Ovary (tissue), 9 donors: Measurements from ENCODE around the gene SLC4A1AP. TPM values are rescaled to one million over a fixed set of nuclear protein-coding genes. Genes with fewer than 3 reads are reported as not detected.
"Not testable (repeated sequence)": the region's sequence is repeated elsewhere in the genome, so short reads cannot be mapped to it uniquely, and the experiment has no call there.

Experiments used
- DNase-seq, 5 donors: peaks; one replicate each; pipeline ENCODE4 v3.0.0-alpha.2; 2019 to 2020
- H3K27ac ChIP-seq, 2 donors: fragments of 200-600 bp; one replicate each; pipeline versions ENCODE4 v1.5.1 to v1.8.0; 2019 to 2022
- H3K27me3 ChIP-seq: fragments of 200-600 bp; one replicate; pipeline ENCODE4 v1.8.0; 2022
- H3K36me3 ChIP-seq: fragments of 200-600 bp; sonication (generic); one replicate; pipeline ENCODE4 v1.5.1; 2019
- H3K4me1 ChIP-seq: one replicate; pipeline ENCODE4 v1.8.1; 2013; ENCODE audit warnings: mild to moderate bottlenecking, moderate library complexity; ENCODE audit not compliant: insufficient read depth
- H3K4me3 ChIP-seq: fragments of 200-600 bp; sonication (generic); one replicate; pipeline ENCODE4 v1.5.1; 2017
- H3K9me3 ChIP-seq, 2 donors: fragments of 200-600 bp in 1 of 2; sonication (generic) in 1 of 2; one replicate each; pipeline versions ENCODE4 v1.5.1 to v1.8.1; 2013 to 2019; ENCODE audit warnings: mild to moderate bottlenecking in 1 of 2, moderate library complexity in 1 of 2
- EP300 ChIP-seq: sonication (generic); formaldehyde crosslinking; IDR thresholded peaks from one replicate; pipeline ENCODE4 v1.6.1; 2017; ENCODE audit warnings: antibody characterized with exemption
- POLR2A ChIP-seq: fragments of 450-650 bp; IDR thresholded peaks from one replicate; pipeline ENCODE4 v1.6.1; 2017; ENCODE audit warnings: antibody characterized with exemption, mild to moderate bottlenecking, moderate library complexity
- whole genome bisulfite sequencing, 3 donors: extraction: QIAGEN DNeasy Blood & Tissue Kit in 1 of 3; methylation state at CpG; one replicate each; pipeline versions ENCODE4 v1.1.5 to v1.1.7; 2013 to 2017; 5-methylcytosine and 5-hydroxymethylcytosine counted together
- intact Hi-C, 4 donors: fragments of 100-400 bp; cut with DNase I; formaldehyde crosslinking; loops; one replicate each; pipeline versions ENCODE4 v1.11.0 to v1.15.1; 2022 to 2023
- polyA plus RNA-seq, 2 donors: library from polyadenylated mRNA; stranded (reverse); fragments of 200-250 nt in 1 of 2; fragments of 350-450 nt in 1 of 2; fragmentation: Illumina TruSeq in 1 of 2; extraction: RNeasy Lipid Tissue Mini Kit (QIAGEN cat#74804) in 1 of 2; gene quantifications; one replicate each; pipeline ENCODE4 v1.2.3, GENCODE V29; 2013 to 2014
- total RNA-seq, 7 donors: library from RNA; depleted of rRNA in 2 of 7; stranded (reverse); fragments of >200 nt in 2 of 7; fragmentation: NEBNext Ultra II Directional in 3 of 7; extraction: Animal tissue kit (Norgen Biotek cat#: 25700) in 3 of 7; gene quantifications; one replicate each; pipeline versions ENCODE4 v1.1.0 to v1.2.4, GENCODE V29; 2016 to 2023
- TF ChIP-seq, protein P1 (sequence below), 3 donors: fragments of 450-650 bp in 2 of 3; fragments of 200-600 bp in 1 of 3; IDR thresholded peaks; one replicate each; pipeline versions ENCODE4 v1.5.1 to v1.8.0; 2016 to 2022; ENCODE audit warnings: antibody characterized with exemption in 3 of 3, mild to moderate bottlenecking in 1 of 3
- donor health status: DM: no; HTN: no; CAD: no; lungs with moderate emphysema.
- donor health status: DM: no; HTN: no; CAD: no.
- donor health status: Bipolar disorder and iron deficiency.
- donor health status: DM: yes; HTN: yes; CAD: no.
- donor health status: DM: no; HTN: no; CAD: no.
- donor health status: DM: yes; HTN: yes; CAD: no.

The SLC4A1AP gene
- total and polyA plus RNA-seq, 9 donors: 14.6 to 22.0 (median 16.2) TPM

DNA sequence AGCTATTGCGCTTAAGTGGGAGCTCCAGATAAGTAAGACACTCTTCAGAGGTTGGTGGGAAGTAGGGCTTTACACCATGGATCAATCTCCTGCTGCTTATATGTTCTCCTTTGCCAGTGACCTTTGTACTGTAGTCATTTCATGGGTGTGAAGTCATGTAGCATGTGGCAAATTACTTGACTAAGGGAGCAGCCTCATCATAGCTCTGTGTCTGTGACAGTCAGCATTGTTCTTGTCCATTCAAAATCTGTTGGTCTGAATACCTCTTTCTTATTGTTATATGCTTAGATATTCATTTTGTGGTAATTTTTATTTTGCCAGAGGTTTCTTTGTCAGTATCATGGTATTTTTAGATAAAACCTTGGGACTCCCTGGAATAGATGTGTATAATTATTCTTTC is 18.2 kb downstream of the SLC4A1AP start:
- TF ChIP-seq, protein P1, sequence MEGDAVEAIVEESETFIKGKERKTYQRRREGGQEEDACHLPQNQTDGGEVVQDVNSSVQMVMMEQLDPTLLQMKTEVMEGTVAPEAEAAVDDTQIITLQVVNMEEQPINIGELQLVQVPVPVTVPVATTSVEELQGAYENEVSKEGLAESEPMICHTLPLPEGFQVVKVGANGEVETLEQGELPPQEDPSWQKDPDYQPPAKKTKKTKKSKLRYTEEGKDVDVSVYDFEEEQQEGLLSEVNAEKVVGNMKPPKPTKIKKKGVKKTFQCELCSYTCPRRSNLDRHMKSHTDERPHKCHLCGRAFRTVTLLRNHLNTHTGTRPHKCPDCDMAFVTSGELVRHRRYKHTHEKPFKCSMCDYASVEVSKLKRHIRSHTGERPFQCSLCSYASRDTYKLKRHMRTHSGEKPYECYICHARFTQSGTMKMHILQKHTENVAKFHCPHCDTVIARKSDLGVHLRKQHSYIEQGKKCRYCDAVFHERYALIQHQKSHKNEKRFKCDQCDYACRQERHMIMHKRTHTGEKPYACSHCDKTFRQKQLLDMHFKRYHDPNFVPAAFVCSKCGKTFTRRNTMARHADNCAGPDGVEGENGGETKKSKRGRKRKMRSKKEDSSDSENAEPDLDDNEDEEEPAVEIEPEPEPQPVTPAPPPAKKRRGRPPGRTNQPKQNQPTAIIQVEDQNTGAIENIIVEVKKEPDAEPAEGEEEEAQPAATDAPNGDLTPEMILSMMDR (IDR thresholded peaks at IDR 0.05): no peak
- TF ChIP-seq POLR2A: no peak
- no peak for TF ChIP-seq EP300
- intact Hi-C loops: no loop called here
- no peaks in the 10 kb centered on the region for H3K36me3 ChIP-seq

DNA sequence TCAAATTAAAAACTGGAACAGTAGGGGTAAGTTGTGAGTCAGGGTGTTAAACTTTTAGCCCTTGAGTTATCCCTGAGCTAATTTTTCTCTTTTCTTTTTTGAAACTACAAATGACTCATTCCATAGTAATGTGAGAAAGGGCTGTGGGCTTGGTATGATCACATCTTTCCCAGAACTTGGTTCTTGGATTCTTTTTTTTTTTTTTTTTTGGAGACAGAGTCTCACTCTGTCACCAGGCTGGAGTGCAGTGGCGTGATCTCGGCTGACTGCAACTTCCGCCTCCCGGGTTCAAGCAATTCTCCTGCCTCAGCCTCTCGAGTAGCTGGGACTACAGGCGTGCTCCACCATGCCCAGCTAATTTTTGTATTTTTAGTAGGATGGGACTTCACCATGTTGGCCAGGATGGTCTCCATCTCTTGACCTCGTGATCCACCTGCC is 18.7 kb downstream of the SLC4A1AP start:
- H3K27me3 ChIP-seq, DNase-seq, H3K27ac ChIP-seq, intact Hi-C loops, H3K9me3 ChIP-seq, H3K36me3 ChIP-seq, H3K4me3 ChIP-seq, H3K4me1 ChIP-seq: not testable (repeated sequence)
- 82 to 86% (median 83%) methylated on average over 7 of the region's 7 CpGs for WGBS, 3 donors

More for the DNA sequence above, 18.2 kb downstream of the SLC4A1AP start:
- no peaks in the 10 kb centered on the region for H3K9me3 ChIP-seq
- DNase-seq: no peak
- no peak overlapping the region for H3K4me3 ChIP-seq
- H3K4me1 ChIP-seq: no peaks in the 10 kb centered on the region
- H3K27me3 ChIP-seq: no peaks in the 10 kb centered on the region
- no peak overlapping the region for H3K27ac ChIP-seq
- 95 to 97% (median 97%) methylated on average over 1 of the region's 1 CpG for WGBS, 3 donors

DNA sequence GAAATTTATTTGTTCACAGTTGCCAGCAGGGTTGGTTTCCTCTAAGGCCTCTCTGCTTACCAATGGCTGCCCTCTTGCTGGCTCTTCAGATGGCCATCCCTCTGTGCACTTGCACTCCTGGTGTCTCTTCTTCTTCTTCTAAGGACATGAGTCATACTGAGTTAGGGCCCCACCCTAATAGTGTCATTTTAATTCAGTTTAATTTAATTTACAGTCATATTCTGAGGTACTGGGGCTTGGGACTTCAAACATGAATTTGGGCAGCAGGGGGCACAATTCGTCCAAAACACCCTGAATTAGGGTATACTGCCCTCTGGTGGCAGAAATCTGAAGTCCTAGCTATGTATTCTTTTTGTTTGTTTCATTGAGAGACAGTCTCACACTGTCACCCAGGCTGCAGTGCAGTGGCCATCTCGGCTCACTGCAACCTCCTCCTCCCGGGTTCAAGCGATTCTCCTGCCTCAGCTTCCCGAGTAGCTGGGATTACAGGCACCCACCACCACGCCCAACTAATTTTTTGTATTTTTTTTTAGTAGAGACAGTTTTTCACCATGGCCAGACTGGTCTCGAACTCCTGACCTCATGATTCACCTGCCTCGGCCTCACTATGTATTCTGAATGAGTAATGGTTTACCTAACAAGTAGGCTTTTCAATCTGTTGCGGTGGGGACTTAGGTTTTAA is 19.8 kb downstream of the SLC4A1AP start:
- intact Hi-C loops: no loop called here
- Histone ChIP-seq H3K4me1 (no peaks in the 10 kb centered on the region), H3K4me3 (no peak overlapping the region), H3K27me3 (no peaks in the 10 kb centered on the region), H3K36me3 (no peaks in the 10 kb centered on the region), H3K27ac (no peak overlapping the region), H3K9me3 (no peaks in the 10 kb centered on the region)
- 51 to 54% (median 51%) methylated on average over 9 of the region's 9 CpGs for WGBS, 3 donors
- peak; percentile 55 to 85 (median 68) for DNase-seq
- TF ChIP-seq, protein P1 (IDR thresholded peaks at IDR 0.05): peak; percentile 84 to 92 (median 89)
- no peak for TF ChIP-seq POLR2A

DNA sequence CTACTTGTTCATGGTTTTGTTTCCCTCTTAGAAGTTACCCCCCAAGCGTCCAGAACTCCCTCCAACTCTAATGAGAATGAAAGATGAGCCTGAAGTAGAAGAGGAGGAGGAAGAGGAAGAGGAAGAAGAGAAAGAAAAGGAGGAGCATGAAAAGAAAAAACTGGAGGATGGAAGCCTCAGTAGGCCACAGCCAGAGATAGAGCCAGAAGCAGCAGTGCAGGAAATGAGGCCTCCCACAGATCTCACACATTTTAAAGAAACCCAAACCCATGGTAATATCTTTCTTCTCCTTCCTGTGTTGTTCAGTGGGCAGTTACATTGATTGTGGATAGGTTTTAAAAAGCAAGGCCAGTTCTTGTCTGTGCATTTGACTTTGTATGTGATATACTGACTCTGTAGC is 21.3 kb downstream of the SLC4A1AP start:
- H3K27ac ChIP-seq, H3K4me3 ChIP-seq, intact Hi-C loops, H3K4me1 ChIP-seq, H3K9me3 ChIP-seq, H3K36me3 ChIP-seq, DNase-seq, H3K27me3 ChIP-seq: not testable (repeated sequence)
- 79 to 85% (median 81%) methylated on average over 1 of the region's 1 CpG for WGBS, 3 donors

DNA sequence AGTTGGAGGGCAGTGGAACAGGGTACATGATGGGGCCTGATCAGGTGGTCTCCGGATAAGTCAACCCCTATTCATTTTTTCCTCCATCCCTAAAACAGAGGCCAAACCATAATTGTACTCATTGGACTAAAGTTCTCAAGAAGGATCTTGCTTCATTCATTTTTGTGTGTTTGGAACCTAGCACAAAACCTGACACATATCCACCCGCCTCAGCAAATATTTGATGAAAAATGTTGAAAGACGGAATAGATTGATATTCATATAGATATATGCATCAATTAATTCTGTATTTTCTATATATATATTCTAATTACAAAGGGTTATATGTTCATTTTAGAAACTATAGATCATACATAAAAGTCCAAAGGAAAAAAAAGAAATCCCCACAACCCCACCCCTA is 21.9 kb downstream of the SLC4A1AP start:
- no peaks in the 10 kb centered on the region for H3K27me3 ChIP-seq
- no peak overlapping the region for H3K27ac ChIP-seq
- intact Hi-C loops: no loop called here
- 96 to 98% (median 98%) methylated on average over 3 of the region's 3 CpGs for WGBS, 3 donors
- no peak for TF ChIP-seq POLR2A
- TF ChIP-seq, protein P1 (IDR thresholded peaks at IDR 0.05): no peak
- no peak for TF ChIP-seq EP300
- H3K4me3 ChIP-seq: no peak overlapping the region
- no peaks in the 10 kb centered on the region for H3K9me3 ChIP-seq
- no peaks in the 10 kb centered on the region for H3K36me3 ChIP-seq
- H3K4me1 ChIP-seq: no peaks in the 10 kb centered on the region
- DNase-seq: no peak
